Left lobe of liver (tissue), 2 donors: Measurements from ENCODE around the gene TXN2. TPM values are rescaled to one million over a fixed set of nuclear protein-coding genes. Genes with fewer than 3 reads are reported as not detected.
"Not testable (repeated sequence)": the region's sequence is repeated elsewhere in the genome, so short reads cannot be mapped to it uniquely, and the experiment has no call there.

ENCODE experiments used
- ATAC-seq: fragments of 200-7000 bp; cut with Tn5 transposase; one replicate; pipeline ENCODE4 v1.9.1; 2020; ENCODE audit warnings: mild to moderate bottlenecking, moderate library complexity
- DNase-seq: peaks from one replicate; pipeline ENCODE4 v3.0.0-alpha.2; 2020; ENCODE audit warnings: low spot score
- total RNA-seq: library from RNA; stranded (reverse); gene quantifications from one replicate; pipeline ENCODE4 v1.2.1, GENCODE V29; 2021
- donor health status: DM: no; HTN: no; CAD: no; lungs with moderate emphysema.
- donor health status: DM: no; HTN: yes; CAD: no.

TXN2 gene
- total RNA-seq, 1 donor from 2014 or later, result 65.3 TPM

DNA sequence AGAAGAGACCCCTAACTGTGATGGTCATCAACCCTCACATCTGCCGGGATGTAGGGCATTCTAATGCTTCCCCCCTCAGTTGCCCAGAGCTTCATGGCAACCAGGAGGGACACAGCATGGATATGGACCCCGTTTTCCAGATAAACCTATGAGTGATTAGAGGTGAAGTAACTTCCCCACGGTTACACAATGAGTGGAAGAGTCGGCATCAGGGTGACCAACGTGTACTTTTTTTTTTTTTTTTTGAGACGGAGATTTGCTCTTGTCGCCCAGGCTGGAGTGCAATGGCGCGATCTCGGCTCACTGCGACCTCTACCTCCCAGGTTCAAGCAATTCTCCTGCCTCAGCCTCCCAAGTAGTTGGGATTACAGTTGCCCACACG is 25.0 kb downstream of the TXN2 start:
- DNase-seq, result no peak
- no peak for ATAC-seq

DNA sequence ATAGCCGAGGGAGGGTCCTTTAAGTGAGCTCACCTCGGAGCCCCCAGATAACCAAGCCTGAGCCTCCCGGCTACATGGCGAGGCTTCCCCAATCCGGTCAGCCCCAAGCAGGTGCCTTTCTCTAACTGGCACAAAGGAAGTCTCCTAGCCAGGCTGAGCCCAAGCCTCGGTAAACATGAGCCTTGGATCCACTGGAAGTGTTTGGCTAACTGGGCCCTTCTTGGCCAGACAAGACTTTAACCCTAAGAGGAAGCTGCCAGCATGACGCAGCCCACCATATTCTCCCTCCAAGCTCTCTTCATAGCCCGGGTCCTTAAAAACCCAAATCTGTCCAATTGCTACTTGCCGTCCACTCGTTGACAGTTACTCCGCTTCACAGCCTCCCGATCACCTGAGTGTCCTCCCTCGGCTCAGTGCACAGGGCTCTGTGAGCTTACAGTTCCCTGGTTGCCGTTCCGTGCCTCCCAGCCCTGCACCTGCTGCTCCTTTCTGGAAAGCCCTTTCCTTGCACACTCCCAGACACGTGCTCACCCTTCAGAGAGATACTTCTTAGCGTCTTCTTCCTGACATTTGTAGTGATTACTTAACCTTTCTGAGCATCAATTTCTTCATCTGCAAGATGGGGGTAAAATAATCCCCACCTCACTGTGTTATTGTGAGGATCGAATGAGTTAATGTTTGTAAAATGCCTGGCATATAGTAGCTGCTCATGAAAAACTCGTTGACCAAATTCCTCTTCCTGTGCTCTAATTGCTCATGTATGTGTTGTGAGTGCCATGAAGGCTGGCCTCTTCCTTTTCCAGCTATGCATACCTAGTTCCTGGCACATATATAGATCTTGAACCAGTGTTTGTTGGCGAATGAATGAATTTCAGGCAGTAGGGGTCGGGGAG is 25.6 kb downstream of the TXN2 start:
- DNase-seq (no peak), ATAC-seq (peak; percentile 6)

DNA sequence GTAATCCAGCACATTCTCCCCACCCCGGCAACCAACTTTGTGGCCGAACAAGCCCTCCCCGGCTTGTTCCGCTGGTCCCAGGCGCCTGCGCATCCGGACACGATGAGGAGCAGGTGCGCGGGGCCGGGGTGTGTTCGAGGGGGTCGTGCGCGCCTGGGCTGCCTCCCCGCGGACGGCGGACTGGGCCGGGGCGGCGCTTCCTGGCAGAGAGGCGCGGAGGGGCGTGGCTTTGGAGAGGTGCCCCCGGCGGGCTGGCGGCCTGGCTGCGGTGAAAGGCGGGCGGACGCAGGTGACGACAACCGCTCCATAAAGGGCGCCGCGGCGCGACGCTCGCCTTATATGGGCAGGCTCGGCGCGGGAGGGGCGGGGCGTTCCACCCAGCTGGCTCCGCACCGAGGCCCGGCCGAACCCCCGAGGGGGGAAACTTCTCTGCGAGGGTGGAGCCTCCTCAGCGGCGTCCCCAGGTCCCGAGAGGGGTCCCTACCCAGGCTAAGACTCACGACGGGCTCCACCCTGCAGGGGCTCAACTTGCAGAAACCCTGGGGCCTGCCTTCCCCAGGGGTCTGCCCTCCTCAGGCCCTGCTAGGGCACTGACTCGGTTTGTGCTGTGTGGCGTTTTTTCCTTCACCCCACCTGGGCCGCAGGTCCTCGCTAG is 26.4 kb downstream of the TXN2 start:
- DNase-seq (peak; percentile 95), ATAC-seq (peak; percentile 85)

DNA sequence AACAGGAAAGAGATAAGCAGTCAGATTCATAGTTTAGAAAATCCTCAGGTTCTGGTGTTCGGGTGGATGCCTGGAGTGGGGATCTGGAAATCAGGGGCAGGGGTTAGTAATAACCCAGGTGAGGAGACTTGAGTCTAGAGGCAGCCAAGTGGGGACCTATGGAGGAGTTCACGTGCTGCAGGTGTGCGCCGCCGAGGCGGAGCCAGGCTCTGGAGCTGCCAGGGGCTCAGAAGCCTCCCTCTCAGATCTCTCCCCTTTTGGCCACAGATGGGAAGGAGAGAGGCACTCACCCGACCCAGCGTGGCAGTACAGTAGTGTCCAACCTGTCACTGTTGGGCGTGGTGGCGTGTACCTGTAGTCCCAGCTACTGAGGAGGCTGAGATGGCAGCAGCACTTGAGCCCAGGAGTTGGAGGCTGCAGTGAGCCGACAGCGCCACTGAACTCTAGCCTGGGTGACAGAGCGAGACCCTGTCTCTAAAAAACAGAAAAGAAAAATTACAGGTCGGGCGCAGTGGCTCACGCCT is 27.5 kb downstream of the TXN2 start:
- DNase-seq (no peak), ATAC-seq (no peak)

DNA sequence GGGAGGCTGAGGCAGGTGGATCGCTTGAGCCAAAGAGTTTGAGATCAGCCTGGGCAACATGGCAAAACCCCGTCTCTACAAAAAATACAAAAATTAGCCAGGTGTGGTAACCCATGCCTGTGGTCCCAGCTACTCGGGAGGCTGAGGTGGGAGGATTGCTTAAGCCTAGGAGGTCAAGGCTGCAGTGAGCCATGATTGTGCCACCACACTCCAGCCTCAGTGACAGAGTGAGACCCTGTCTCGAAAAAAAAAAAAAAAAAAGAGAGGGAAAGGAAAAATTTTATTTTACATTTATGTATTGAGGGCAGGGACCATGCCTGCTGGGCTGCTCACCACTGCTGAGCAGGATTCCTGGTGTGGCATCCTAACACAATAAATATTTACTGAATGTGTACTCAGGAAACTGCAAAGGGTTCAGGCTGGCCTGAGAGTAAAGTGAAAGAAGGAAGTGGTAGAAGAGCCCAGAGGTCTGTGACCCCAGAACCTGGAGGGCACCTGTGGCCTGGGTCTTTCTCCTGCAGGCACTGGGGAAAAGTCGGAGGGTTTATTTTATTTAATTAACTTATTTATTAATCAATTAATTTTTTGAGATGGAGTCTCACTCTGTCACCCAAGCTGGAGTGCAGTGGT is 28.3 kb downstream of the TXN2 start:
- DNase-seq, ATAC-seq: not testable (repeated sequence)

DNA sequence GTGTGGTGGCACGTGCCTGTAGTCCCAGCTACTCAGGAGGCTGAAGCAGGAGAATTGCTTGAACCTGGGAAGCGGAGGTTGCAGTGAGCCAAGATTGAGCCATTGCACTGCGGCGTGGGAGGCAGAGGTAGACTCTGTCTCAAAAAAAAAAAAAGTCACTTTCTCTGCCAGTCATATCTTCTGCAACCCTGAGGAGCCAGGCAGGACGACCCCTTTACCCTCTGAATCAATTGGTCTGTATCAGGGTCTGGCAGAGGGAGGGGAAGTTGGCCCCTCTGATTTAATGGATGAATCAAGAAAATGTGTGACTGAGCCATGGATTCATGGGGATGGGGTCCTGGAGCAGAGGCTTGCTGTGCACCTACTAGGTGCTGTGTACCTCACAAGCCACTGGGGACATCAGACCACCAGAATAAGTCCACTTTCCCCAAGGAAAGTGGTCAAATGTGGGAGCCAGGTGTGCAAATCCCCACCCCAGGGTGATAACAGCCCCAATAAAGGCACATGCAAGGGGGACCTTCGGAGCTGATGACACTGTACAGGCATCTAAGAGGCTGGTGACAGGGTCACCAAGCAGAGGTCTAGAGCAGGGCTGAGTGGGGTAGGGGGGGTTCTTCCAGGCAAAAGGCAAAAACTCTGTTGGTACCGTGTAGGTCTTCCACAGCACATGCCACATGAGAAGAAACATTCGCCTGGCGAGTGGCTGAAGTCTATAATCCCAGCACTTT is 29.0 kb downstream of the TXN2 start:
- ATAC-seq (no peak), DNase-seq (no peak)

DNA sequence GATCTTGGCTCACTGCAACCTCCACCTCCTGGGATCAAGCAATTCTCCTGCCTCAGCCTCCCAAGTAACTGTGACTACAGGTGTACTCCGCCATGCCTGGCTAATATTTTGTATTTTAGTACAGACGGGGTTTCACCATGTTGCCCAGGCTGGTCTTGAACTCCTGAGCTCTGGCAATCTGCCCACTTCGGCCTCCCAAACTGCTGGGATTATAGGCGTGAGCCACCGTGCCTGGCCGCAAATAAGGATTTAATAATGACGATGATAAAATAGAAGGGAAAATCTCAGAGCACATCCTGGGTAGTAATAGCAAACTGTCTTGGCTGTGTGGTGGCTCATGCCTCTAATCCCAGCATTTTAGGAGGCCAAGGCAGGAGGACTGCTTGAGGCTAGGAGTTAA is 30.5 kb downstream of the TXN2 start:
- not testable (repeated sequence) for ATAC-seq, DNase-seq

DNA sequence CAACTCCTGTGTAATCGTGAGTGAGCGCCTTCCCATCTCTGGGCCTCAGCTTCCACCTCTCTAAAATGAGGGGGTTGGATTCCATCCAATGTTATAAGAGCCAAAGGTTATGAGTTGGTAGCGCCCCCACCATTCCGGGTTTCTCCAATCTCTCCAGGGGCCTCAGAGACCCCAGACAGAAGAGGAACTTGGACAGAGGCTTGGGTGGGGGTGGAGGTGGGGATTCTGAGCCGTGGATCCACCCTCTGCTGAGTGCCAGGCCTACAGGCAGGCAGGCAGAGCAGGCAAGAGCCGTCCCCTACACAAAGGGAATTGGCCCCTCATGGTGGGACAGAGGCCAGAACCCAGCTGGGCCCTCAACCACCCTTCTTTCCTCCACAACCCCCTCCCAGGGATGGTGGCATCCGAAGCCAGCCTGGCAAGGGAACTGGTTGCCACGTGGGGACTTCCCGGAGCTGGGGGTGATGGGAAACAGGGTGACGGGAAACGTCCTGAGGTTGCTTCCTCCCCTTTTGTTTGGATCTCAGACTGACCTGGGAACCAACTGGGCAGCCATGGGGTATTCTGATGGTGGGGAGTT is 31.8 kb downstream of the TXN2 start:
- DNase-seq (no peak), ATAC-seq (no peak)

DNA sequence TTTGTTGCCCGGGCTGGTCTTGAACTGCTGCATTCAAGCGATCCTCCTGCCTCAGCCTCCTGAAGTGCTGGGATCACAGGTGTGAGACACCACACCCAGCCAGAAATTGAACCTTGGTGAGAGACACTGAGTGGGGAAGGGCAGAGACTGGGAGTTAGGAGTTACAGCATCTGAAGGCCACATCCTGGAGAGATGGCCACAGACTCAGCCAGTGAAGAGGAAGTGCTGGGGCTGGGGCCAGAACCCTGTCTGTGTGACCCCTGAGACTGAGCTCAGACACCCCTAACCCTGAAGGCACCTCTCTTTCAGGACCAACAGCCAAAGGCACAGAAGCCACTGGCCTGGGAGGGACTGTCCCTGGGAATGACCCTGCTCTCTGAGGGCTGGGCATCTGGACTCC is 33.8 kb downstream of the TXN2 start:
- no peak for DNase-seq
- ATAC-seq, result no peak

DNA sequence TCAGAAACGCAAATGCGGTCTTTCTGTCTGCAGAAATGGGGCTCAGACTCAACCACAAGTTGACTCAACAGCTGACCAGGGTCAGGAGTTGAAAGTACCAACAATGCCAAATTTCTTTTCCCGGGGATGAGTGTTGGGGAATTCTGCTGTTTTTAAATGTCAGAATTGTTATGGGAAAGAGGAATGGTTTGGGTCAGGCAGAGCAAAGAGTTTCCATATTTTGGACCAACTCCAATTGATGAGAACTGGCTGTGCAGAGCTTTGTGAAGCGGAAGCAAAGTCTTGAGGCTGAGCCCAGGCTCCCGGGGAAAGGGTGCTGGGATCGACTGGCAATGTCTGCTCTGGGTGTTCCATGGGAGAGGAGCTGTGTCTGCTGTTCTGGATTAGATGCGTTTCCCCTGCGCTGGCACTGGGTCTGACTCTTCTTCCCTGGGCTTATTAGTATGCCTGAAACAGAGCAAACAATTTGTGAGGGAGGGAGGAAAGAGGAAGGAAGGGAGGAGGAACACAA is 36.2 kb downstream of the TXN2 start:
- ATAC-seq (peak; percentile 54), DNase-seq (no peak)

DNA sequence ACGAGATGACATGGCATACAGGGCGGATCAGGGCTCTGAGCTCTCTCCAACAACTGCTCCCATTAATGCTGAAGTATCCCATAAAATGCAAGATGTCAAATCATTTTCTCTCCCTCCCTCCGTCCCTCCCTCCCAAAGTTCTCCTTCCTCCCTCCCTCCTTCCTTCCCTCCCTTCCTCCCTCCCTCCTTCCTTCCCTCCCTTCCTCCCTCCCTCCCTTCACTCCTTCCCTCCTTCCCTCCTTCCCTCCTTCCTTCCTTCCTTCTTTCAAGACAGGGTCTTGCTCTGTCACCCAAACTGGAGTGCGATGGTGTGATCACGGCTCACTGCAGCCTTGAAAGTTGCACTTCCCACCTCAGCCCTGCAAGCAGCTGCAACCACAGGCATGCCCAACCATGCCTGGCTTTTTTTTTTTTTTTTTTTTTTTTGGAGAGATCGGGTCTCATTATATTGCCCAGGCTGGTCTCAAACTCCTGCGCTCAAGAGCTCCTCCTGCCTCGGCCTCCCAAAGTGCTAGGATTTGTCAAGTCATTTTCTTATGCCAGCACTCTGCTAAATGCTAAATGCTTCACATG is 38.2 kb downstream of the TXN2 start:
- ATAC-seq (no peak), DNase-seq (no peak)

DNA sequence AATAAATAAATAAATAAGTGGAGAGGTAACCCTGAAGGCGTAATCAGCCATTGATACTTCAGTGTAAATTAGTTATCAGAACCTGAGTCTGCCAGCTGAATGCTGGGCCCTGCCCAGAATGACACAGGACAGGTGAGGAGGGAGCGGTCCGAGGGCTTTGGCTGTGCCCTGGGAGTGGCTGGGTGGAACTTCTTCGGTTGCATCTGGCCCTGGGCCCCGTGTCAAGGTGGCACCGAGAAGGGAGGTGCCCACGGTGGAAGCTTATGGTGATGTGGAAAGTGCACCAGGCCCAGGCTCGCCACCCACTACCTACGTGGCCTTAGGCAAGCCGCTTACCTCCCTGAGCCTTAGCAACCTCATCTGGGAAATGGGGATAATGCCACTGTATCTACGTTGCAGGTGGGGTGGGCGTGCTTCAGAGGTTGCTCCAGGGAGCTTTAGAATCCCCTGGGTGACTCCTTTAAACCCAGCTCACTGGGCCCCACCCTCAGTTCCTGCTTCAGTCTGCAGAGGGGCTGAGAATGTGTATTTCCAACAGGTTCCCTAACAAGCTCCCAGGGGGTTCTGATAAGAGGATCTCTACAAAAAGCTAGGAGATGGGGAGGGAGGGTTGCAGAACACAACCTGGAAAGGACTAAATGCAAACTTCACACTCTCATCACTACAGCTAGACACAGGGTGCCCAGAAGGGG is 38.8 kb downstream of the TXN2 start:
- no peak for ATAC-seq
- no peak for DNase-seq

DNA sequence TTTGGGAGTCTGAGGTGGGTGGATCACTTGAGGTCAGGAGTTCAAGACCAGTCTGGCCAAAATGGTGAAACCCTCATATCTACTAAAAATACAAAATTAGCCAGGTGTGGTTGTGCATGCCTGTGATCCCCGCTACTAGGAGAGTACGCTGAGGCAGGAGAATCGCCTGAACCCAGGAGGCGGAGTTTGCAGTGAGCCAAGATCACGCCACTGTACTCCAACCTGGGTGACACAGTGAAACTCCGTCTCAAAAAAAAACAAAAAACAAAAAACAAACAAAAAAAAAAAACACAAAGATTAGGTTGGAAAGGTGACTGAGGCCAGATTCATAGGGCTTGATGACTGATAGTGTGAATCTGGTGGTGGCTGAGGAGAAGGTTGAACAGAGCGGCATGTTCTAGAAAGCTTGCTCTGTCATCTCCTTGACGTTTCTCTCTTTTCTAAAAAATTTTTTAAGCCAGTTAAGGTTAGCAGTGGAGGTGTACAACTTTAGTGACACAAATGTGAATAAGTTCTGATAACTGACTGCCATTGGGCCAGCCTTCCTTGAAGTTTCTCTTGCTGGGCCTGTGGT is 40.9 kb downstream of the TXN2 start:
- ATAC-seq, result no peak
- DNase-seq, result no peak

DNA sequence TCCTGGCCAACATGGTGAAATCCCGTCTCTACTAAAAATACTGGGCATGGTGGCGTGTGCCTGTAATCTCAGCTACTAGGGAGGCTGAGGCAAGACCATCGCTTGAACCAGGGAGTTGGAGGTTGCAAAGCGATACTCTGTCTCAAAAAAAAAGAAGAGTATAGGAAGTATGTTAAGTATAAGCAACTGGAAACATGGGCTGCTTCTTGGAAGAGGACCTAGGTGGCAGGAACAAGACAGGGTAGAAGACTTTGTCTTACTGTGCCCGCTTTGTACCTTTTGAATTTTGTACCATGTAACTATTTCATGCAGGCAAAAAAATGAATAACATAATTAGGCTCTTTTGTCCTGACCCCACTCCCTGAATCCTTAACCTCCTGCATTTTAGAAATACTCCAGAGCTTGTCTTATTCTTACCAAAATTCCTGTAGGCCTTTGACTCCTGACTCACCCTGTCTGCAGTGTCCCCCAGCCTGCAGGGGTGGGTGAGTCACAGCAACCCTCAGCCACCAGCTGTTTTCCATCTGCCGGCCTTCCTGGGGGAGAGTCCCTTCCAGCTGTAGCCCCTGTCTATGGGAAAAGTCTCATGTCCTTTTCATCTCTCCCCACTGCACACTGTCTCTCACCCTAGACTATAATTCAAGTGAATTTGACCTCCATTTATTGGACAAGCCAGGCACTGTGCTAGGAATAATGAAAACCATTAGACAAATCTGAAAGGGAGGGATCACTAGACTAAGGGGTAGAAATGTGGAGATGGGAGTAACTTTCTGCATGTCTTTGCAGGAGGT is 41.8 kb downstream of the TXN2 start:
- no peak for DNase-seq
- peak; percentile 37 for ATAC-seq

DNA sequence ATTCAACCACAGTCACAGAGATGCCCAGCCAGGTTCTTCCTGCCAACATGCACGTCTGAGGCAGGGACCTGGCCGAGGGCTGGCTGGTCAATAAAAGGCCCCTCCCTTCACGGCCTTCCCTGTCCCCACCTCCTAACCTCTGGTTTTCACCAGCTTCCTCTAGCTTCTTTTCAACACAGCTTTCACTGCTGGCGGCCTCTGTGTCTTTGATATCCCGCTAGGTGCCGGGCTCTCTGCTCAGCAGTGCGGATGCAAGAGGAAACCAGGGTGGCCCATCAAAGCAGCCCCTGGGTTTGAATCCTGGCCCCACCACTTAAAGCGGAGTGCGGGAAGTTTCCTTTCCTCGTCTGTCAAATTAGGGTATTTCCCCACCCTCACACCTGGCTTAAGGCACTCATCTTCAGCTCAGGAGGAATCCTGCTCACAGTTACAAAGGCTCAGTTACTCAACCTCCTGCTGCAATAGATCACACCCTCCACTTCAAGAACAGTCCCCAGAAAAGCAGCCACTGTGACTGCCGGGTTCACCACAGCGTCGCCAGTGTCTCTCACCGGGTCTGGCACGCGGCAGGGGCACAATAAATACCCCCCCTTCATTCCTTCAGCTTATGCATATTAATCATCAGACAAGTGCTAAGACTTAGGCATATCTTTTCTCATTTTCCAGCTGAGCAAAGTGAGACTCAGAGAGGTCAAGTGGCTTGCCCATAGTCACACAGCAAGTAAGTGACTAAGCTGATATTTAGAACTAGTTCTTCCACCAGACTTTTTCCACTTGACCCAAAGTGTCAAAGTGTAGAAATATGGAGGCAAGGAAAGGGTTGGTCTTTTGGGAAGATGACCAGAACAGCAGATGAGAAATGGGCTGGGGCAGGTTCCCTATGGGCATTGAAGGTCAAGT is 45.7 kb downstream of the TXN2 start:
- ATAC-seq (peak; percentile 83), DNase-seq (no peak)

DNA sequence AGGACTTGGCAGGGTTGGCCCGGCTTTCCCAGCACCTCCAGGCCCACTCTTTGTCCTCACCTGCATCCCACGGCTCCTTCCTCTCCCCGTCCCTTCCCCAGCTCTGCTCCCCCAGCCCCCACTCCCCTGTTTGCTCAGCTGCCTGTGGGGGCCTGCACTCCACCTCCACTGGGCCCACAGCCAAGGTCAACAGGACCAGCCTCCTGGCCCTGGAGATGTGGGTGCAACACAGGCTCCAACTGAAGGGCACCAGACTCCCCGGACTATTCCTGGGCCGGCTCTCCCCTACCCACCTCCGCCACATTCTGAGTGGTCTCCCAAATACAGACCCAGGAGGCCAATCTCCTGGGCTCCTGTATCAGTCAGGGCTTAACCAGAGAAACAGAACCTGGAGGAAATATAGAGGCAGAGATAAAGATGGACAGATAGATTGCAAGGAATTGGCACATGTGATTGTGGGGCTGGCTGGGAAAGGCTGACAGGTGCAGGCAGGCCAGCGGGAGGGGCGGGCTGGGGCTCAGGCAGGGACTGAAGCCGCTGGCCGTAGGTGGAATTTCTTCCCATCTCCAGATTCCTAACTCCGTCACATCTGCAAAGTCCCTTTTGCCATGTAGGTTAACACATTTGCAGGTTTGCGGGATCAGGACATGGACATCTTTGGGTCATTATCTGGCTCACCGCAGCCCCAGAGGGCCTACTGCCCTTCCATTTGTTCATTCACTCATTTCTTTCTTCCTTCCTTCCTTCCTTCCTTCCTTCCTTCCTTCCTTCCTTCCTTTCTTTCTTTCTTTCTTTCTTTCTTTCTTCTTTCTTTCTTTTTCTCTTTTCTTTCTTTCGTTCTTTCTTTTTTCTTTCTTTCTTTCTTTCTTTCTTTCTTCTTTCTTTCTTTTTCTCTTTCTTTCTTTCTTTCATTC is 47.9 kb downstream of the TXN2 start:
- DNase-seq, result no peak
- ATAC-seq, result peak; percentile 64
